GM12874 (cell line): ENCODE measurements around the gene MSMB.

ENCODE experiments used
- CTCF ChIP-seq: IDR thresholded peaks from 2 replicates; pipeline ENCODE4 v1.5.1; 2011; ENCODE audit warnings: low read depth, mild to moderate bottlenecking, control low read depth, low read length, moderate library complexity; ENCODE audit not compliant: insufficient read depth

Gene MSMB

GRCh38 chr10:46004963-46005362, 41.1 kb downstream of the MSMB start:
- no peak for TF ChIP-seq CTCF

- TF ChIP-seq CTCF, result no peak
These were observed 43.0 kb downstream of the MSMB start for GRCh38 chr10:46002916-46003693.

GRCh38 chr10:46001187-46001756, 44.8 kb downstream of the MSMB start:
- TF ChIP-seq CTCF, result no peak

GRCh38 chr10:46000538-46000937, 45.5 kb downstream of the MSMB start:
- TF ChIP-seq CTCF, result no peak

GRCh38 chr10:45997994-45998763, 47.9 kb downstream of the MSMB start:
- no peak for TF ChIP-seq CTCF

GRCh38 chr10:45997557-45997956, 48.5 kb downstream of the MSMB start:
- TF ChIP-seq CTCF, result no peak
